Measurements from ENCODE around the gene PDCD7.

DNA sequence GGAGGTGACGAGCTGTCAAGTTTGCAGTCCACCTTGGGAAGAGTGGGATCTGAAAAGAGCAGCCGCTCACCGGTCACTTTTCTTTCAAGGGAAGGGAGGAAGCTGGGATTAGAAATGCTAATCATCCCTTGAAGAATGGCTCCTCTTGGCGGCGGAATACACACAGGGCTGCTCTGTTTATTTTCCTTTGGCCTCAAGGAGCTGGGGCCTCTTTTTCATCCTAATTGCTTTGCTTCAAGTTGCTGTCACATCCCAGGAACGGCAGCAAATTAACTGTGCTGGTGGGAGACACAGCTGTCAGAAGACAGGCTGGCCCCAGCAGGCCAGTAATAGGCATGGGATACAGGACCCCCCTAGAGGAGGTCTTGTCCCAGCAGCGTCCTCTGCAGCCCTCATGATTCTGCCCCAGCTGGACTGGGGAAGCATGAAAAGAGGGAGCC, 50.3 kb downstream of the PDCD7 start:
- TF ChIP-seq, protein P1, sequence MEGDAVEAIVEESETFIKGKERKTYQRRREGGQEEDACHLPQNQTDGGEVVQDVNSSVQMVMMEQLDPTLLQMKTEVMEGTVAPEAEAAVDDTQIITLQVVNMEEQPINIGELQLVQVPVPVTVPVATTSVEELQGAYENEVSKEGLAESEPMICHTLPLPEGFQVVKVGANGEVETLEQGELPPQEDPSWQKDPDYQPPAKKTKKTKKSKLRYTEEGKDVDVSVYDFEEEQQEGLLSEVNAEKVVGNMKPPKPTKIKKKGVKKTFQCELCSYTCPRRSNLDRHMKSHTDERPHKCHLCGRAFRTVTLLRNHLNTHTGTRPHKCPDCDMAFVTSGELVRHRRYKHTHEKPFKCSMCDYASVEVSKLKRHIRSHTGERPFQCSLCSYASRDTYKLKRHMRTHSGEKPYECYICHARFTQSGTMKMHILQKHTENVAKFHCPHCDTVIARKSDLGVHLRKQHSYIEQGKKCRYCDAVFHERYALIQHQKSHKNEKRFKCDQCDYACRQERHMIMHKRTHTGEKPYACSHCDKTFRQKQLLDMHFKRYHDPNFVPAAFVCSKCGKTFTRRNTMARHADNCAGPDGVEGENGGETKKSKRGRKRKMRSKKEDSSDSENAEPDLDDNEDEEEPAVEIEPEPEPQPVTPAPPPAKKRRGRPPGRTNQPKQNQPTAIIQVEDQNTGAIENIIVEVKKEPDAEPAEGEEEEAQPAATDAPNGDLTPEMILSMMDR (IDR thresholded peaks at IDR 0.05; ENCODE audit: borderline replicate concordance, extremely low read depth, low read length, poor library complexity, severe bottlenecking), result no peak
- no peak for TF ChIP-seq EZH2 (IDR thresholded peaks at IDR 0.05; ENCODE audit: borderline replicate concordance, low read depth, low read length, severe bottlenecking)
